HG02588 (cell line): ENCODE data around the gene SH3GL1.

Source experiments
- ATAC-seq: cut with Tn5 transposase; IDR thresholded peaks from one replicate; pipeline ENCODE4 v1.9.1; 2021; ENCODE audit warnings: mild to moderate bottlenecking, moderate library complexity; ENCODE audit not compliant: unreplicated experiment

The SH3GL1 gene, protein sequence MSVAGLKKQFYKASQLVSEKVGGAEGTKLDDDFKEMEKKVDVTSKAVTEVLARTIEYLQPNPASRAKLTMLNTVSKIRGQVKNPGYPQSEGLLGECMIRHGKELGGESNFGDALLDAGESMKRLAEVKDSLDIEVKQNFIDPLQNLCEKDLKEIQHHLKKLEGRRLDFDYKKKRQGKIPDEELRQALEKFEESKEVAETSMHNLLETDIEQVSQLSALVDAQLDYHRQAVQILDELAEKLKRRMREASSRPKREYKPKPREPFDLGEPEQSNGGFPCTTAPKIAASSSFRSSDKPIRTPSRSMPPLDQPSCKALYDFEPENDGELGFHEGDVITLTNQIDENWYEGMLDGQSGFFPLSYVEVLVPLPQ

GRCh38 chr19:4400135-4400936, at the start of gene SH3GL1:
TSS of gene SH3GL1 (minus strand) at chr19:4400547. CDS start at chr19:4400368, 179 bp downstream.
- ATAC-seq = peak; percentile 55

- no peak for ATAC-seq
Measured at GRCh38 chr19:4449639-4450028, 49.3 kb upstream of the SH3GL1 start.

DNA sequence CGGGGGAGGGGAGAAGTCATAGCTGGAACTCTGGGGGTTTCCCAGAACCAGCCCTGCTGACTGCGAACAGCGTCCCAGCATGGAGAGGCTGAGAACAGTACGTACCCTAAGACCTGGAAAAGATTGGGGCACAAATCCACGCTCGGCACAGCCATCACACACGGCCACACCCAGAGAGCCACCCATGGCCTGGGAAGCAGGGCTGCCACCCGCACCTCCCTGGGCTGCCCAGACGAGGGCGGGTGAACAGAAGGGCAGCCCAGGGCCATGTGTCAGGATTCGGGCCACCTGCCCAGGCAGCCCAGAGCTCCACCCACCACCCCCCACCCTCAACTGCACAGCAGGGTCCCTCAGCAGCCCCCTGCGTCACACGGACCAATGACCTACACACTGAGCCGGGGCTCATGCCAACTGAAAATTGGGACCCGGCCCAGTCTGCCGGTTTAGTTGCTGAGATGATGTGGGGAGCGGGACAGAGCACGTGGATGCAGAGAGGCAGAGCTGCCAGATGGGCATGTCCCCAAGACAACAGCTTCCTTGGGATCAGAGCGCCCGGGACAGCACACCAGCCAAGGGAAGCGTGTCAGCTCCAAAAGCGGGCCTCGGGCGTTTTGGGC, 48.8 kb upstream of the SH3GL1 start:
- ATAC-seq = no peak

DNA sequence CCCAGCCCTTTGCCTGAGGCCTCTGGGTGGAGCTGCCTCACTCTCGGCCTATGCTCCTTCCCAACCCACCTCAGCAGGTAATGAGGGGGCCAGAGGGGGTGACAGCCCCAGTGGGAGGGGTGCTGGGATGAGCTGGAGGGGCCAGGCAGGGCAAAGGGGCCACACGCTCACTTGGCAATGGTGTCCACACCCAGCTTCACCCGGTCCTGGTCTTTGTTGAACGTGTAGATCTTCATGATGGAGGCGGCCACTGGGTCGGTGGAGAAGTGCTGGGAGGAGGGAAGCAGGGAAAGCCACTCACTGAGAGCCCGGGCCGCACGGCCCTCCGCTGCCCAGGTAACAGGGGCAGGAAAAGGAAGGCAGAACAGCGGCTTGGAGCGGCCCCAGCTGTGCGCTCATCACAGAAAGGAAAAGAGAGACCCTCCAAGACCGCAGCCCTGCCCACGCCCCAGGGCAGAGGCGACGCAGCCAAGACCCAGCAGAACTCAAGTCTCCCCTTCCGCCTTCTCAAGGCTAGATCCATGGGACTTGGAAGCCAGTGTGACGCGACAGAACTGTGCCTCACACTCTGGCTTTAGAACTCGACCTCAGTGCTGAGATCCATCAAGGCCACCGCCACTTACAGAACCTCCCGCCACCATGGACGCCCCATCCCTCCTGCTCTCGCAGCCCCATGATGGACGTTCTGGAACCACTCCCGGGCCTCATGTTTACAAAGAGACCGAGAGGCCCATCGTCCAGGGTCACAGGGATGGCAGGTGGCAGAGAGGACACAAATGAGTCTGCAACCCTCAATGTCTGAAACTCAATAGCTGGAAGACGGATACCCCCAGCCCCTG, 48.0 kb upstream of the SH3GL1 start:
- no peak for ATAC-seq

DNA sequence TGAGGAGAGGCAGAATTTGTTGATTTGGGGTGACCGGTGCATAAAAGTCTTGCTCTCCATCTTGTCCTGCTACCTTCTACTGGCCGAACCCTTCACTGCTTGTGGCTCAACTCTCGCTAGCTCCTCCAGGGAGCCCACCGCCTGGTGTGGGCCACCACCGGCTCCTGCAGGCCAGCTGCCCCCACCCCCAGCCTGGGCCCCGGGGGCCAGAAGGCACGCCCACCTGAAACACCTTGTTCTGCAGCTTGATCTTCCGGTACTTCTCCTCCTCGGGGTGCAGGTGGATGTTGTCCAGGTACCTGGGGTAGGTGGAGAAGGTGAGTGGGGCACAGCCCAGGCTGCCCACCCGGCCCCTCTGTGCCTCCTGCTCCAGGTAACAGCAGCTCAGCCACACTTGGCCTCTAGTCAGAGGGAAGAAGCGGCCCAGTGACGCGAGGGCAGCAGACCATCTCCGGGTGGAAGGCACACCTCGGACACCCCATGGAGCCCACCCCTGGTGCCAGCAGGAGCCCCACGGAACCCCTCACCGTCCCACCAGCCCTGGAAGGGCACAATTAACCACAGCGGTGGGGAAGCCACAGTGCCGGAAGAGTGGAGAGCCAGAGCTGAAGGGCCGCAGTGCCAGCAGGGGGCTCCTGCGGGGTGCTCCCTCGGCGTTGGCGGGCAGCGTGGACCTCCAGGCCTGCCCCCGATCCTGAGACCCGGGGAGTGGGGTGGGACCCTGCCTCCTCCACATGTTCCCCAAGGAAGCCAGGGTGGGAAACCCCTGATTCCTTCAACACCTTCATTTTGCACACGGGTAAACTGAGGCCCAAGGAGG, 47.2 kb upstream of the SH3GL1 start:
- no peak for ATAC-seq

DNA sequence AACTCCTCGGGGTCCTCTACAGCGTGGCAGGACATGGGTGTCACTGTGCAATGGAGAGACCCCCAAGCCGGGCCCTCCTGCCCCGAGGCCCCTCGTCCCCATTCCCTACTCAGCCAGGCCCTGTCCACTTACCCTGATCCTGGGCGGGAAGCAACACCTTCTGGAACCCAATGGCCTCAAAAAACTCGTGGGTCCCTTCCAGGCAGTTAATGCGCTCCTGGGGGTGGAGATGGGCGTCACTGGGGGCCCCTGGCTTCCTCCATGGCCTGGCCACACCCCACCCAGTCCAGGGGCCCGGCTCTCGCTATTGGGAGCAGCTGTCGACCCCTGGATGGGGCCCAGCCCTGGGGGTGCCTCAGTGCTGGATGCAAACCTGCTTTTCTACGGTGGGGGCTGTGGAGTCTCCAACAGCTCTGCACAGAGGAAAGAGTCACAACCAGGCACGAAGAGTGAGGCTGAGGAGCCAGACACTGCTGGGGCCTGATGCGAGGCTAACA, 46.4 kb upstream of the SH3GL1 start:
- ATAC-seq = no peak

- ATAC-seq = no peak
Measured at GRCh38 chr19:4445963-4446703, 45.8 kb upstream of the SH3GL1 start.

GRCh38 chr19:4444765-4445741, 44.7 kb upstream of the SH3GL1 start:
- no peak for ATAC-seq

DNA sequence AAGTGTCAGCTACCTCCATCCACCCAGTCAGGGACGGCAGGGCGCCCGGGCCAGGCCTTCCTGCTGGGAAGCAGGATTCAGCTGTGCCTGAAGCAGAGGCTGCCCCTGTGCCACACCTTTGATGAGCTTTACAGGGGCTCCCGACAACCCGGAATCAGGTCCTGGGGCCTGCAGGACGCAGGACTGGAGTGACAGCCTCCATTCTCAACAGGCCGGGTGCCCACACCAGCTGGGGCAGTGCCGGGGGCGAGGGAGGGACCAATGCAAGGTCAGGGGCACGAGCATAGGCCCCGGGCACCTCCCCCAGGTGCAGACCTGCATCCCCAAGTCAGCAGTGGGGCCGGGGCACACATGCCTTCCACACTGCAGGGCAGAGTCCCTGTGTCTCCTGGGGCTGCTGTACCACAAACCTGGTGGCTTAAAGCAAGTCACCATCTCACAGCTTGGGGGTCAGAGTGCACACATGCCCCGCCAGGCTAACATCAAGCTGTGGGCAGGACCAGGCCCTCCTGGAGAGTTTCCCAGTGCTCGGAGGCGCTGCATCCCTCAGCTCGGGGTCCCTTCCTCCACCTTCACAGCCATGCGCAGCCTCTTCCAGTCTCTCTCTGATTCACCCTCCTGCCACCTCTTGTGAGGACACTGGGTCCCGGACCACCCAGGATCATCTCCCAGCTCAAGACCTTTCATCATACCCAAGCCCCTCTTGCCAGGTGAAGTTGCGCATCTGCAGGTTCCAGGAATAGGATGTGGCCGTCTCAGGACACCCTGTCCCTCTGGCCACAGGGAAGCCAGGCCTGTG, 43.8 kb upstream of the SH3GL1 start:
- ATAC-seq = no peak

- ATAC-seq = no peak
Measured at GRCh38 chr19:4443188-4443587, 42.8 kb upstream of the SH3GL1 start.

- ATAC-seq = no peak
Measured at GRCh38 chr19:4442819-4443146, 42.4 kb upstream of the SH3GL1 start.

GRCh38 chr19:4441994-4442818, 41.9 kb upstream of the SH3GL1 start:
- no peak for ATAC-seq

GRCh38 chr19:4439243-4439642, 38.9 kb upstream of the SH3GL1 start:
- no peak for ATAC-seq

DNA sequence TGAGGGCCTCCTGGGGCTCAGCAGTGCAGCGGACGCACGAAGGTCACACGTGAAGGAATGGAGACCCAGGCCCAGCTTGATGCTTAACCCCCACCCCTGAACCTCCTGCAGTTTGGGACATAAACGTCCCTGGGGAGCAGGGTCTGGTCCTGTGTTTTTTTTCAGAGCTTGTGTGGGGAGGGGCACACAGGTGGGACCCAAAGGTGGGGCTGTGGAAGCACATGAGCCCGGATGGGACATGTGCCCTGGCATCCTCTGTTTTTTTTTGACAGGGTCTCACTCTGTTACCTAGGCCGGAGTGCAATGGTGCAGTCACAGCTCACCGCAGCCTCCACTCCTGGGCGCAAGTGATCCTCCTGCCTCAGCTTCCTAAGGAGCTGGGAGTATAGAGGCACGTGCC, 36.8 kb upstream of the SH3GL1 start:
- no peak for ATAC-seq

DNA sequence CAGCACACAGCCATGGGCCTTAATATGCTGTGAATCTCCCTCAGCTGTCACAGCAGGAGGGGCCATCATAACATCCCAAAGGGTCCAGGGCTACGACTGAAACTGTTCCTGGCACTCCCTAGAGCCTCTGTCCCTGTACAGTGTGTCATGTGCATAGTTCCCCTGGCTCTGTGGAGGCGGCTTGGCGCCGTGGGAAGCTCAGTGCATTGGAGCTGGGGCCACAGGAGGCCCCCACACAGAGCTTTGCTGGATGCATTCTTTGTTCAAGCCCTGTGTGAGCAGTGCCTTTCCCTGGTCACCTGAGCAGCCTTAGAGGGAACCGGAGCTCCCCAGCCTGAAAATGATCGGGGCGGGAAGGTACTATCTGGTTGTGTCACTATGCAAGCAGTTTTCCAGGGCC, 35.9 kb upstream of the SH3GL1 start:
- ATAC-seq = no peak

DNA sequence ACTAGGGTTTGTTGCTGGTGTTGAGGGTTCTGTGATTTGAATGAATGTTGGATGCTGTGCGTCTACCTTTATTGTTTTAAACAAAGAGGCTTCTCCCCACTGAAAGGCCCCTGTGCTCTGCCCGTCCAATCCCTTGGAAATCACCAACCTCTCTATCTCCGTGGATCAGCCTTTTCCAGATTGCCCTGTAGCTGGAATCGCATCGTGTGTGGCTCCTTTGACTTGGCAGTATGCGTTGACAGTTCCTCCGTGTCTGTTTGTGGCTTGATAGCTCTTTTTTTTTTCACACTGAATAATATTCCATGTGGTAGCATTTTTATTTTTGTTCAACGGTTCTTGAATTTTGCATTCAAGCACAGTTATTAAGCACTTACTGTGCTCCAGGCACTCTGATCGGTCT, 34.0 kb upstream of the SH3GL1 start:
- no peak for ATAC-seq
